Measurements from ENCODE around the gene SLC23A1.
A peak's percentile ranks its signal among the peaks of the same experiment; 100 is the strongest.

SLC23A1 gene

GRCh38 chr5:139399501-139400121 lies 16.5 kb upstream of the SLC23A1 start:
- no peak for TF ChIP-seq CTCF (IDR thresholded peaks at IDR 0.05; ENCODE audit: low read depth, low read length, missing control alignments)
- H3K4me3 ChIP-seq (ENCODE audit: low read depth, low read length): no peak overlapping the region; the same call in 1 of the 2 replicates
- no peak for DNase-seq (ENCODE audit: low read depth)

- H3K4me3 ChIP-seq (ENCODE audit: low read depth, low read length): no peak overlapping the region
- no peak for TF ChIP-seq CTCF (IDR thresholded peaks at IDR 0.05; ENCODE audit: low read depth, low read length, missing control alignments)
- DNase-seq (ENCODE audit: low read depth): no peak
These were observed 14.8 kb upstream of the SLC23A1 start for GRCh38 chr5:139397921-139398320.

GRCh38 chr5:139396691-139397090 lies 13.6 kb upstream of the SLC23A1 start:
- TF ChIP-seq CTCF (IDR thresholded peaks at IDR 0.05; ENCODE audit: low read depth, low read length, missing control alignments): no peak
- H3K4me3 ChIP-seq (ENCODE audit: low read depth, low read length): no peak overlapping the region
- no peak for DNase-seq (ENCODE audit: low read depth)

- TF ChIP-seq CTCF (IDR thresholded peaks at IDR 0.05; ENCODE audit: low read depth, low read length, missing control alignments): no peak
- DNase-seq (ENCODE audit: low read depth): no peak
- H3K4me3 ChIP-seq (ENCODE audit: low read depth, low read length): no peak overlapping the region
These were observed 12.9 kb upstream of the SLC23A1 start for GRCh38 chr5:139395844-139396640.

GRCh38 chr5:139394654-139395566 lies 11.8 kb upstream of the SLC23A1 start, which contains the start of gene PROB1:
Gene PROB1, minus strand, starts transcription at chr5:139395104. Its CDS starts 23 bp downstream, at chr5:139395081.
- no peak for DNase-seq (ENCODE audit: low read depth)
- H3K4me3 ChIP-seq (ENCODE audit: low read depth, low read length): peak within 1 kb of the TSS; percentile 88
- TF ChIP-seq CTCF (IDR thresholded peaks at IDR 0.05; ENCODE audit: low read depth, low read length, missing control alignments): no peak

GRCh38 chr5:139394123-139394653 lies 11.1 kb upstream of the SLC23A1 start:
- peak overlapping the region; percentile 88 for H3K4me3 ChIP-seq (ENCODE audit: low read depth, low read length)
- TF ChIP-seq CTCF (IDR thresholded peaks at IDR 0.05; ENCODE audit: low read depth, low read length, missing control alignments): peak; percentile 56
- no peak for DNase-seq (ENCODE audit: low read depth)

All from GM12864 (cell line).